OCI-LY1 (cell line): ENCODE data around the gene PLEKHD1.

Experiments used
- H2AFZ ChIP-seq: fragments of 200-600 bp; sonication (generic), shearing (Covaris generic); 2 replicates; pipeline ENCODE4 v1.6.0; 2014; ENCODE audit warnings: antibody characterized with exemption, mild to moderate bottlenecking, low read length
- H3F3A ChIP-seq: fragments of 200-600 bp; sonication (generic), shearing (Covaris generic); 2 replicates; pipeline ENCODE4 v1.6.0; 2014; ENCODE audit warnings: mild to moderate bottlenecking, antibody characterized with exemption, low read length, moderate library complexity; ENCODE audit not compliant: insufficient read depth
- H3K27ac ChIP-seq: fragments of 200-600 bp; sonication (generic); 2 replicates; pipeline ENCODE4 v1.5.1; 2014; ENCODE audit warnings: low read length, mixed run types, mild to moderate bottlenecking, low read depth; ENCODE audit not compliant: poor library complexity, severe bottlenecking
- H3K27me3 ChIP-seq: fragments of 200-600 bp; sonication (generic); 2 replicates; pipeline ENCODE4 v1.6.0; 2014; ENCODE audit warnings: antibody characterized with exemption, mild to moderate bottlenecking, low read length, moderate library complexity; ENCODE audit not compliant: insufficient read depth
- H3K36me3 ChIP-seq: fragments of 200-600 bp; sonication (generic); 2 replicates; pipeline ENCODE4 v1.6.1; 2014; ENCODE audit warnings: mild to moderate bottlenecking, antibody characterized with exemption, low read length, moderate library complexity, mixed read lengths; ENCODE audit not compliant: insufficient read depth
- H3K4me1 ChIP-seq: fragments of 200-600 bp; sonication (generic); 2 replicates; pipeline ENCODE4 v1.5.1; 2014; ENCODE audit warnings: mild to moderate bottlenecking, low read length, moderate library complexity; ENCODE audit not compliant: insufficient read depth, severe bottlenecking
- H3K4me2 ChIP-seq: fragments of 200-600 bp; sonication (generic), shearing (Covaris generic); 2 replicates; pipeline ENCODE4 v1.6.1; 2014; ENCODE audit warnings: low read length
- H3K4me3 ChIP-seq: fragments of 200-600 bp; sonication (generic); 2 replicates; pipeline ENCODE4 v1.5.1; 2014; ENCODE audit warnings: low read length, low read depth, mild to moderate bottlenecking, mixed read lengths; ENCODE audit not compliant: poor library complexity, severe bottlenecking
- H3K79me2 ChIP-seq: fragments of 200-600 bp; shearing (Covaris generic); 2 replicates; pipeline ENCODE4 v1.6.1; 2016; ENCODE audit warnings: mixed run types, low read length, mixed read lengths; ENCODE audit not compliant: insufficient read depth
- H3K9ac ChIP-seq: fragments of 200-600 bp; sonication (generic), shearing (Covaris generic); 2 replicates; pipeline ENCODE4 v1.6.1; 2014; ENCODE audit warnings: mild to moderate bottlenecking, low read length, mixed read lengths
- H3K9me2 ChIP-seq: fragments of 200-600 bp; sonication (generic), shearing (Covaris generic); 2 replicates; pipeline ENCODE4 v1.6.1; 2014; ENCODE audit warnings: low read depth, mild to moderate bottlenecking, low read length, mixed read lengths
- H3K9me3 ChIP-seq: fragments of 200-600 bp; shearing (Covaris generic); 2 replicates; pipeline ENCODE4 v1.6.1; 2014; ENCODE audit warnings: low read length, mixed read lengths
- H4K20me1 ChIP-seq: fragments of 200-600 bp; sonication (generic), shearing (Covaris generic); 2 replicates; pipeline ENCODE4 v1.6.0; 2016; ENCODE audit warnings: mild to moderate bottlenecking, low read length; ENCODE audit not compliant: insufficient read depth
- CTCF ChIP-seq: fragments of 200-600 bp; sonication (generic), shearing (Covaris generic); IDR thresholded peaks from 2 replicates; pipeline ENCODE4 v1.5.1; 2017; ENCODE audit warnings: mild to moderate bottlenecking, antibody characterized with exemption, low read length, moderate library complexity, mixed read lengths
- EZH2 ChIP-seq: fragments of 200-600 bp; sonication (generic), shearing (Covaris generic); IDR thresholded peaks from 2 replicates; pipeline ENCODE4 v1.8.0; 2017; ENCODE audit warnings: borderline replicate concordance, mixed run types, mild to moderate bottlenecking, antibody characterized with exemption, low read length, moderate library complexity, mixed read lengths

The PLEKHD1 gene

GRCh38 chr14:69573831-69574262 lies 89.3 kb downstream of the PLEKHD1 start:
- no peak overlapping the region for H3K4me3 ChIP-seq
- no peak overlapping the region for H2AFZ ChIP-seq
- no peaks in the 10 kb centered on the region for H4K20me1 ChIP-seq
- H3K27me3 ChIP-seq = no peaks in the 10 kb centered on the region
- H3K9me3 ChIP-seq = no peaks in the 10 kb centered on the region
- TF ChIP-seq CTCF = no peak
- no peaks in the 10 kb centered on the region for H3K36me3 ChIP-seq
- no peaks in the 10 kb centered on the region for H3K9me2 ChIP-seq
- no peaks in the 10 kb centered on the region for H3F3A ChIP-seq
- H3K79me2 ChIP-seq = no peaks in the 10 kb centered on the region
- no peak overlapping the region for H3K27ac ChIP-seq
- H3K4me2 ChIP-seq = no peak overlapping the region
- H3K4me1 ChIP-seq = no peaks in the 10 kb centered on the region
- H3K9ac ChIP-seq = no peak overlapping the region

- Histone ChIP-seq H3K9me3 (no peaks in the 10 kb centered on the region), H3K4me2 (peak within 1 kb of the TSS; percentile 35; the same call in 1 of the 2 replicates), H3K27me3 (no peaks in the 10 kb centered on the region), H3K9me2 (no peaks in the 10 kb centered on the region), H3F3A (no peaks in the 10 kb centered on the region), H3K27ac (no peak within 1 kb of the TSS), H3K36me3 (no peaks in the 10 kb centered on the region), H3K79me2 (no peaks in the 10 kb centered on the region), H2AFZ (no peak within 1 kb of the TSS), H3K4me1 (no peaks in the 10 kb centered on the region), H3K4me3 (peak within 1 kb of the TSS; percentile 33), H3K9ac (no peak within 1 kb of the TSS), H4K20me1 (no peaks in the 10 kb centered on the region)
- TF ChIP-seq EZH2 (no peak), CTCF (peak; percentile 76)
These were observed 89.9 kb downstream of the PLEKHD1 start, which contains the start of gene CCDC177 for GRCh38 chr14:69574263-69574953. TSS of gene CCDC177 (minus strand) at chr14:69574871. CDS start at chr14:69573622, 1,249 bp downstream.

GRCh38 chr14:69574954-69575295 lies 90.4 kb downstream of the PLEKHD1 start:
- Histone ChIP-seq H3K4me3 (no peak overlapping the region), H3F3A (no peaks in the 10 kb centered on the region), H2AFZ (no peak overlapping the region), H3K9ac (no peak overlapping the region), H3K79me2 (no peaks in the 10 kb centered on the region), H3K36me3 (no peaks in the 10 kb centered on the region), H3K27ac (no peak overlapping the region), H3K9me2 (no peaks in the 10 kb centered on the region), H3K4me1 (no peaks in the 10 kb centered on the region), H3K9me3 (no peaks in the 10 kb centered on the region), H3K4me2 (no peak overlapping the region), H3K27me3 (no peaks in the 10 kb centered on the region), H4K20me1 (no peaks in the 10 kb centered on the region)
- TF ChIP-seq CTCF = no peak
- TF ChIP-seq EZH2 = no peak
